22Rv1 (cell line): Measurements from ENCODE around the gene NCAM2.

Experiments
- CTCF ChIP-seq: fragments of 450-650 bp; IDR thresholded peaks from 2 replicates; pipeline ENCODE4 v1.5.1; 2017; ENCODE audit warnings: mild to moderate bottlenecking
- ZFX ChIP-seq: fragments of 450-650 bp; IDR thresholded peaks from 2 replicates; pipeline ENCODE4 v1.6.1; 2017; ENCODE audit warnings: antibody characterized with exemption, borderline replicate concordance

GRCh38 chr21:21184771-21185528 lies 186.7 kb downstream of the NCAM2 start:
- TF ChIP-seq CTCF (no peak), ZFX (no peak)
